Measurements from ENCODE around the gene DPP4.

GRCh38 chr2:162012565-162013058 lies 61.4 kb downstream of the DPP4 start:
- TF ChIP-seq CTCF (conservative IDR thresholded peaks at IDR 0.05 in 1 of 2, IDR thresholded peaks at IDR 0.05 in 1 of 2; ENCODE audit: extremely low read depth in 1 of 2, insufficient read depth in 1 of 2, low read depth in 1 of 2, low read length in 2 of 2) (no peak), EZH2 (IDR thresholded peaks at IDR 0.05; ENCODE audit: borderline replicate concordance, low read length) (no peak)

Measured in mammary epithelial cell (primary cell).